GM12878 (cell line): Measurements from ENCODE around the gene NPR2. TPM values are rescaled to one million over a fixed set of nuclear protein-coding genes. Genes with fewer than 3 reads are reported as not detected.

Source experiments
- ATAC-seq: fragments of 200-7000 bp; cut with Tn5 transposase; 3 replicates; pipeline ENCODE4 v1.9.1; 2020; ENCODE audit warnings: mild to moderate bottlenecking, moderate library complexity
- BruUV-seq: library from RNA; stranded (reverse); fragments of 400-500 nt; replicated peaks from 2 replicates; lab custom pipeline; 2021; lab: Mats Ljungman, UMichigan
- CTCF ChIA-PET: fragments of 300-600 bp; sonication (Branson Sonifier 250); formaldehyde crosslinking; extraction: SDS; loops from one replicate; lab custom pipeline; 2021; ENCODE audit warnings: inconsistent platforms; lab: Yijun Ruan, JAX
- POLR2A ChIA-PET: fragments of 350-600 bp; formaldehyde crosslinking; extraction: SDS; loops from one replicate; lab custom pipeline; 2021; ENCODE audit warnings: inconsistent platforms; lab: Charles Lee
- RAD21 ChIA-PET: fragments of 300-600 bp; sonication (Branson Sonifier 250); formaldehyde crosslinking; loops from one replicate; lab custom pipeline; 2023; ENCODE audit warnings: antibody characterized with exemption; ENCODE audit not compliant: unreplicated experiment; lab: Charles Lee
- SMC1A ChIA-PET: fragments of 300-600 bp; sonication (Branson Sonifier 250); formaldehyde crosslinking; loops from one replicate; lab custom pipeline; 2023; ENCODE audit not compliant: unreplicated experiment, uncharacterized antibody; lab: Charles Lee
- DNase-seq: peaks from one replicate; pipeline ENCODE4 v3.0.0-alpha.2; 2011; ENCODE audit warnings: low read depth, low spot score
- FAIRE-seq: peaks from 3 replicates; lab custom pipeline; 2011; peaks lifted over from hg19 to GRCh38; lab: Jason Lieb, UNC
- H2AFZ ChIP-seq: 2 replicates; pipeline ENCODE4 v1.6.0; 2011; ENCODE audit warnings: low read depth, low read length, control low read depth; ENCODE audit not compliant: control insufficient read depth
- H3K27ac ChIP-seq: 2 replicates; pipeline ENCODE4 v1.5.1; 2011; ENCODE audit warnings: control low read depth; ENCODE audit not compliant: control insufficient read depth, insufficient read depth
- H3K27me3 ChIP-seq, 2 experiments: replicated peaks in 1 of 2; 2 replicates each; pipeline versions ENCODE4 v1.6.0 to v1.6.1; 2011; ENCODE audit warnings: low read length in 1 of 2; ENCODE audit not compliant: control insufficient read depth in 2 of 2, insufficient read depth in 2 of 2
- H3K36me3 ChIP-seq, 2 experiments: 2 replicates each; pipeline ENCODE4 v1.5.1; 2011; ENCODE audit warnings: low read length in 1 of 2; ENCODE audit not compliant: control insufficient read depth in 2 of 2, insufficient read depth in 2 of 2
- H3K4me1 ChIP-seq: 2 replicates; pipeline ENCODE4 v1.6.1; 2011; ENCODE audit warnings: mild to moderate bottlenecking, low read length, moderate library complexity, mixed read lengths; ENCODE audit not compliant: control insufficient read depth, insufficient read depth
- H3K4me2 ChIP-seq: 2 replicates; pipeline ENCODE4 v1.6.0; 2011; ENCODE audit warnings: control low read depth; ENCODE audit not compliant: control insufficient read depth, insufficient read depth
- H3K4me3 ChIP-seq: fragments of 200-600 bp; sonication (generic); 2 replicates; pipeline ENCODE4 v1.5.1; 2016
- H3K79me2 ChIP-seq: 2 replicates; pipeline ENCODE4 v1.6.0; 2011; ENCODE audit warnings: low read length; ENCODE audit not compliant: control insufficient read depth, insufficient read depth
- H3K9ac ChIP-seq: 2 replicates; pipeline ENCODE4 v1.8.0; 2011; ENCODE audit warnings: low read length, control low read depth, mixed read lengths; ENCODE audit not compliant: control insufficient read depth, insufficient read depth
- H3K9me3 ChIP-seq: replicated peaks from 3 replicates; pipeline ENCODE4 v1.5.1; 2011; ENCODE audit warnings: mild to moderate bottlenecking, low read length; ENCODE audit not compliant: control insufficient read depth, insufficient read depth
- H4K20me1 ChIP-seq: 2 replicates; pipeline ENCODE4 v1.6.0; 2011; ENCODE audit not compliant: control insufficient read depth, insufficient read depth
- EP300 ChIP-seq, 2 experiments: fragments of 150-350 bp in 1 of 2; IDR thresholded peaks; 2 replicates each; pipeline ENCODE4 v1.6.1; 2011 to 2012; ENCODE audit warnings: low read depth in 2 of 2, low read length in 2 of 2, borderline replicate concordance in 1 of 2, improper control_type of control experiment in 1 of 2, inconsistent platforms in 1 of 2; ENCODE audit not compliant: control insufficient read depth in 1 of 2
- EZH2 ChIP-seq: IDR thresholded peaks from 2 replicates; pipeline ENCODE4 v1.6.1; 2012; ENCODE audit warnings: low read depth, mild to moderate bottlenecking, control low read depth, inconsistent platforms, low read length, borderline replicate concordance; ENCODE audit not compliant: control insufficient read depth
- FOXM1 ChIP-seq: IDR thresholded peaks from 2 replicates; pipeline ENCODE4 v1.6.1; 2012; ENCODE audit warnings: low read depth, mild to moderate bottlenecking, inconsistent platforms, low read length, moderate library complexity
- HDAC6 ChIP-seq: fragments of 200-600 bp; sonication (generic); IDR thresholded peaks from one replicate; pipeline ENCODE4 v1.8.0; 2017; ENCODE audit warnings: antibody characterized with exemption; ENCODE audit not compliant: unreplicated experiment
- SIX5 ChIP-seq: IDR thresholded peaks from 2 replicates; pipeline ENCODE4 v1.6.1; 2011; ENCODE audit warnings: mild to moderate bottlenecking, low read depth, low read length, moderate library complexity; ENCODE audit not compliant: severe bottlenecking
- SMARCA5 ChIP-seq: fragments of 450-650 bp; IDR thresholded peaks from 2 replicates; pipeline ENCODE4 v1.6.1; 2017; ENCODE audit warnings: mild to moderate bottlenecking
- SRF ChIP-seq, 2 experiments: IDR thresholded peaks; 2 replicates each; pipeline ENCODE4 v1.6.1; 2011; ENCODE audit warnings: low read depth in 2 of 2, low read length in 2 of 2, mild to moderate bottlenecking in 1 of 2, moderate library complexity in 1 of 2
- ZNF274 ChIP-seq: IDR thresholded peaks from one replicate; pipeline ENCODE4 v1.8.0; 2011; ENCODE audit not compliant: insufficient read length, insufficient read depth
- WGBS: methylation state at CpG from one replicate; pipeline ENCODE4 v1.1.6; 2016; ENCODE audit warnings: low lambda C conversion rate; ENCODE audit not compliant: insufficient replicate concordance, insufficient coverage; ENCODE audit errors: missing lambda C conversion rate; 5-methylcytosine and 5-hydroxymethylcytosine counted together
- in situ Hi-C: fragments of 300-500 bp; cut with MboI; formaldehyde crosslinking; loops from 9 replicates; pipeline ENCODE4 v1.14.3; 2018; ENCODE audit warnings: mixed read lengths
- intact Hi-C: fragments of 100-400 bp; cut with micrococcal nuclease; formaldehyde crosslinking; loops from one replicate; pipeline ENCODE4 v1.14.2; 2022; ENCODE audit not compliant: unreplicated experiment
- polyA plus RNA-seq, 11 experiments: library from polyadenylated mRNA; depleted of rRNA in 4 of 11; unstranded in 6 of 11; stranded (reverse) in 5 of 11; fragments of >200 nt; fragmentation: Nextera tagmentation in 4 of 11; fragmentation: Illumina TruSeq in 1 of 11; extraction: Ambion mirVana in 4 of 11; extraction: Trizol in 1 of 11; gene quantifications; 1 replicate in 1 of 11; 2 replicates in 10 of 11; pipeline versions ENCODE4 v1.2.1 to v1.2.3, GENCODE V29; 2011 to 2016; ENCODE audit warnings: inconsistent platforms in 2 of 11, missing spikeins in 2 of 11, low read depth in 1 of 11
- total RNA-seq, 4 experiments: library from RNA; depleted of rRNA in 3 of 4; stranded (reverse); fragments of >200 nt in 3 of 4; fragmentation: Illumina TruSeq in 1 of 4; extraction: Trizol in 1 of 4; gene quantifications; 2 replicates each; pipeline versions ENCODE4 v1.2.1 to v1.2.3, GENCODE V29; 2013 to 2021
- TF ChIP-seq, protein P1 (sequence below): fragments of 450-650 bp; IDR thresholded peaks from 2 replicates; pipeline ENCODE4 v1.6.1; 2017; ENCODE audit warnings: antibody characterized with exemption, mild to moderate bottlenecking, moderate library complexity

NPR2 gene
- total and polyA plus RNA-seq, 10 of the 15 experiments (the other 5 are each of a cell fraction or from before 2014, with no cell fraction given) = 2.0 to 20.9 (median 6.8) TPM

DNA sequence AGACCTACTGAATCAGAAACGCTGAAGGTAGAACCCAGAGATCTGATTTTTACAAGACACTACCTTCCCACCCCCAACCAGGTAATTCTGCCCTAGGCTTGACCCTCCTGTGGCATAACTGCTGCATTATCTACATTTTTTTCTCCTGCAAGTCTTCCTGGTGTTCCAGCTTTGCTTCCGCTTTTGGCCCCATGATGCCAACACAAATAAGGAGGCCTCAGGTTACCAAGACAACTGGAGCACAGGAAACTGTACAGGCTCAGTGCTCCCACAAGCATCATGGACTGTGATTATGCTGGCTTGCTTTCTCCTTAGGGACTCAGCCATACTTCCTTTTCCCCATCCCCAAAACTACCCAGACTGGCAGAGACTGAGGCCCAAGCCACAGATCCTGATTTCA lies 30.7 kb upstream of the NPR2 start:
- 97% methylated on average over 2 of the region's 2 CpGs for WGBS
- BruUV-seq = TSS peak; percentile 1
- H3K4me3 ChIP-seq = no peak overlapping the region
- no peaks in the 10 kb centered on the region for H3K36me3 ChIP-seq
- ATAC-seq = no peak
- intact Hi-C loops = no loop called here
- ChIA-PET POLR2A (interaction anchor here (1.0 to 1.3 kb wide), 5 partner anchors 10 to 113 kb away, joined by 3 to 4 read pairs (median 3); no protein-coding TSS in a partner anchor), CTCF (interaction anchor here (0.7 to 1.9 kb wide), 5 partner anchors 9 to 66 kb away, joined by 3 to 5 read pairs (median 4); no protein-coding TSS in a partner anchor), RAD21 (interaction anchor here (0.7 to 2.2 kb wide), 4 partner anchors 32 to 124 kb away, joined by 3 to 6 read pairs (median 3); no protein-coding TSS in a partner anchor), SMC1A (interaction anchor here (0.9 to 3.2 kb wide), 8 partner anchors 13 to 66 kb away, joined by 3 to 19 read pairs (median 4); no protein-coding TSS in a partner anchor)
- H3K9ac ChIP-seq = no peak overlapping the region
- H3K27me3 ChIP-seq = no peaks in the 10 kb centered on the region
- H3K79me2 ChIP-seq = peaks cover 35% of the 10 kb centered on the region
- no peaks in the 10 kb centered on the region for H3K9me3 ChIP-seq
- TF ChIP-seq SMARCA5 (no peak), FOXM1 (no peak), SIX5 (no peak), HDAC6 (no peak), ZNF274 (no peak), EZH2 (no peak), SRF (IDR thresholded peaks at IDR 0.05; ENCODE audit: low read depth in 2 of 2, low read length in 2 of 2) (no peak), EP300 (IDR thresholded peaks at IDR 0.05; ENCODE audit: borderline replicate concordance in 1 of 2, control insufficient read depth in 1 of 2, low read depth in 2 of 2, low read length in 2 of 2) (no peak)
- TF ChIP-seq, protein P1, sequence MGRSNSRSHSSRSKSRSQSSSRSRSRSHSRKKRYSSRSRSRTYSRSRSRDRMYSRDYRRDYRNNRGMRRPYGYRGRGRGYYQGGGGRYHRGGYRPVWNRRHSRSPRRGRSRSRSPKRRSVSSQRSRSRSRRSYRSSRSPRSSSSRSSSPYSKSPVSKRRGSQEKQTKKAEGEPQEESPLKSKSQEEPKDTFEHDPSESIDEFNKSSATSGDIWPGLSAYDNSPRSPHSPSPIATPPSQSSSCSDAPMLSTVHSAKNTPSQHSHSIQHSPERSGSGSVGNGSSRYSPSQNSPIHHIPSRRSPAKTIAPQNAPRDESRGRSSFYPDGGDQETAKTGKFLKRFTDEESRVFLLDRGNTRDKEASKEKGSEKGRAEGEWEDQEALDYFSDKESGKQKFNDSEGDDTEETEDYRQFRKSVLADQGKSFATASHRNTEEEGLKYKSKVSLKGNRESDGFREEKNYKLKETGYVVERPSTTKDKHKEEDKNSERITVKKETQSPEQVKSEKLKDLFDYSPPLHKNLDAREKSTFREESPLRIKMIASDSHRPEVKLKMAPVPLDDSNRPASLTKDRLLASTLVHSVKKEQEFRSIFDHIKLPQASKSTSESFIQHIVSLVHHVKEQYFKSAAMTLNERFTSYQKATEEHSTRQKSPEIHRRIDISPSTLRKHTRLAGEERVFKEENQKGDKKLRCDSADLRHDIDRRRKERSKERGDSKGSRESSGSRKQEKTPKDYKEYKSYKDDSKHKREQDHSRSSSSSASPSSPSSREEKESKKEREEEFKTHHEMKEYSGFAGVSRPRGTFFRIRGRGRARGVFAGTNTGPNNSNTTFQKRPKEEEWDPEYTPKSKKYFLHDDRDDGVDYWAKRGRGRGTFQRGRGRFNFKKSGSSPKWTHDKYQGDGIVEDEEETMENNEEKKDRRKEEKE = no peak
- FAIRE-seq = no peak
- H3K27ac ChIP-seq = no peak overlapping the region
- no peak for DNase-seq
- H2AFZ ChIP-seq = no peak overlapping the region
- H4K20me1 ChIP-seq = no peaks in the 10 kb centered on the region
- peak overlapping the region; percentile 41; the same call in 1 of the 2 replicates for H3K4me2 ChIP-seq
- in situ Hi-C loops = no loop called here
- H3K4me1 ChIP-seq = peaks cover 22% of the 10 kb centered on the region
